Measurements from ENCODE around the gene METTL2B. TPM values are rescaled to one million over a fixed set of nuclear protein-coding genes. Genes with fewer than 3 reads are reported as not detected.

The METTL2B gene
- total RNA-seq, 1 donor from 2014 or later: 40.9 TPM

GRCh38 chr7:128442356-128442755 is 34.2 kb upstream of the METTL2B start:
- no peak for TF ChIP-seq CTCF (IDR thresholded peaks at IDR 0.05; ENCODE audit: partially characterized antibody, unreplicated experiment)
- Mint-ChIP-seq H3K9me3 (ENCODE audit: unreplicated experiment) (peaks cover 6% of the 10 kb centered on the region), H3K4me1 (ENCODE audit: low read depth, unreplicated experiment) (peaks cover 3% of the 10 kb centered on the region), H3K27ac (ENCODE audit: unreplicated experiment) (no peak overlapping the region), H3K36me3 (ENCODE audit: unreplicated experiment) (no peaks in the 10 kb centered on the region), H3K4me3 (ENCODE audit: unreplicated experiment) (no peak overlapping the region), H3K27me3 (ENCODE audit: unreplicated experiment) (no peaks in the 10 kb centered on the region)
- DNase-seq: no peak

DNA sequence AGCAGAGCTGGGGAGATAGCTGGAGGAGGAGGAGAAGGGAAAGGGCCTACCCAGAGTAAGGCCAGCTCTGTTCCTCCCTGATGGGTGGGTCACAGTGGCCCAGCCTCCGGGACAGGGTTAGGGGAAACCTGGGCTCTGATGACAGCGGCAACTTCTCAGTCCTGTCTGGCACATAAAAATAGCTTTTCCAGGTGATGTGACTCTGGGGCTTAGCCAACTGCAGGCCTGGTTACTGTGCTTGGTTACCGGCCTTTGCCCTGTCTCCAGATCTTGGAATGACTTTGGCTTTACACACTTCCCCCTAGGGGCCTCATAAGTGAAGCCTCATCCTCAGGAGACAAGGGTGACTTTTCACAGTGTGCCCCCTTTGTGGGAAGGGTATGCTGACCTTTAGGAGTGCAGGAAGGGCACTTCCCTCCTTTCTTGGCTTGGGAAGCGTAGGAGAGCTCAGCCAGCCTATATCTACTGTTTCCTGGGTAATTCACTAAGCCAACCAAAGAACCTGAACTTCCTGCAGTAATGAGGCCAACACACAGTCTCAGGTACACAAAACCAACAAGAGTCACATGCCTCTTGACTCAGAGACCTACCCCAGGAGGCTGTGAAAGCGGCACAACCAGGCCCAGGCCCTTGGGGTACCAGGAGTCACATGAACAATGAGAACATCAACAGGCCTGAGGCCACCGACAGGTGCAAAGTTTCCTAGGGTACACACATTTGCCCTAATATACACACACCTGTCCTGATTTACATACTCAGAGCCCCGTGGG is 32.5 kb upstream of the METTL2B start:
- H3K9me3 Mint-ChIP-seq (ENCODE audit: unreplicated experiment): peaks cover 6% of the 10 kb centered on the region

GRCh38 chr7:128446306-128446705 is 30.2 kb upstream of the METTL2B start:
- no peaks in the 10 kb centered on the region for H3K27me3 Mint-ChIP-seq (ENCODE audit: unreplicated experiment)
- no peak overlapping the region for H3K27ac Mint-ChIP-seq (ENCODE audit: unreplicated experiment)
- H3K9me3 Mint-ChIP-seq (ENCODE audit: unreplicated experiment): peaks cover 7% of the 10 kb centered on the region
- H3K4me1 Mint-ChIP-seq (ENCODE audit: low read depth, unreplicated experiment): peaks cover 3% of the 10 kb centered on the region
- no peak for TF ChIP-seq CTCF (IDR thresholded peaks at IDR 0.05; ENCODE audit: partially characterized antibody, unreplicated experiment)
- H3K4me3 Mint-ChIP-seq (ENCODE audit: unreplicated experiment): no peak overlapping the region
- H3K36me3 Mint-ChIP-seq (ENCODE audit: unreplicated experiment): no peaks in the 10 kb centered on the region
- DNase-seq: no peak

More for the DNA sequence above, 32.5 kb upstream of the METTL2B start:
- Mint-ChIP-seq H3K36me3 (ENCODE audit: unreplicated experiment) (no peaks in the 10 kb centered on the region), H3K27ac (ENCODE audit: unreplicated experiment) (no peak overlapping the region), H3K27me3 (ENCODE audit: unreplicated experiment) (no peaks in the 10 kb centered on the region), H3K4me3 (ENCODE audit: unreplicated experiment) (no peak overlapping the region), H3K4me1 (ENCODE audit: low read depth, unreplicated experiment) (peaks cover 3% of the 10 kb centered on the region)
- no peak for TF ChIP-seq CTCF (IDR thresholded peaks at IDR 0.05; ENCODE audit: partially characterized antibody, unreplicated experiment)
- DNase-seq: no peak

GRCh38 chr7:128447941-128448564 is 28.5 kb upstream of the METTL2B start:
- H3K4me3 Mint-ChIP-seq (ENCODE audit: unreplicated experiment): no peak overlapping the region
- H3K27me3 Mint-ChIP-seq (ENCODE audit: unreplicated experiment): no peaks in the 10 kb centered on the region
- H3K27ac Mint-ChIP-seq (ENCODE audit: unreplicated experiment): no peak overlapping the region
- TF ChIP-seq CTCF (IDR thresholded peaks at IDR 0.05; ENCODE audit: partially characterized antibody, unreplicated experiment): no peak
- no peak for DNase-seq
- H3K9me3 Mint-ChIP-seq (ENCODE audit: unreplicated experiment): peaks cover 7% of the 10 kb centered on the region
- no peaks in the 10 kb centered on the region for H3K36me3 Mint-ChIP-seq (ENCODE audit: unreplicated experiment)
- peaks cover 3% of the 10 kb centered on the region for H3K4me1 Mint-ChIP-seq (ENCODE audit: low read depth, unreplicated experiment)

DNA sequence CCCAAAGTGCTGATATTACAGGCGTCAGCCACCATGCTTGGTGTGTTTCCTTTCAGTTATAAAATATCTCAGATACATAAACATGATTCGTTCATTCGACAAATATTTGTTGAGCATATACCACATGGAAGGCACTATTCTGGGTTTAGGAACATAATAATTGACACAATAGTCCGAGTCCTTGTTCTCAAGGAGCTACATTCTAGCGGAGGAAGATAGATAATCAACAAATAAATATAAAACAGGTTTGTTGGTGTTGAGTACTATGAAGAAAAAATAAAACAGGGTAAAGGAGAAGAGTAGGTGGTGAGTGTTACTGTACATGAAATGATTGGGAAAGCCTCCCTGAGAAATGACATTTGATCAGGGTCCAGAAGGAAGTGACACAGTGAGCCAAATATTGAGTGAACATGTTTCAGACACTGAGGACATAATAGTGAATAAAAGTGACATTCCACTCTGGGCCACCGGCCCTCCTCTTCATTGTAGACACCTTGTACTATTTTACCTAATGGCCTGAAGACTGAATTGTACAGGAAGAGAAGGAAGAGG is 27.7 kb upstream of the METTL2B start:
- no peak for DNase-seq
- Mint-ChIP-seq H3K4me1 (ENCODE audit: low read depth, unreplicated experiment) (peaks cover 3% of the 10 kb centered on the region), H3K9me3 (ENCODE audit: unreplicated experiment) (peaks cover 3% of the 10 kb centered on the region), H3K4me3 (ENCODE audit: unreplicated experiment) (no peak overlapping the region), H3K27me3 (ENCODE audit: unreplicated experiment) (no peaks in the 10 kb centered on the region), H3K36me3 (ENCODE audit: unreplicated experiment) (no peaks in the 10 kb centered on the region), H3K27ac (ENCODE audit: unreplicated experiment) (no peak overlapping the region)
- no peak for TF ChIP-seq CTCF (IDR thresholded peaks at IDR 0.05; ENCODE audit: partially characterized antibody, unreplicated experiment)

Measured in glutamatergic neuron (in vitro differentiated cells).